ENCODE data around the gene EEF2.
"Not testable (repeated sequence)": the region's sequence is repeated elsewhere in the genome, so short reads cannot be mapped to it uniquely, and the experiment has no call there.

The EEF2 gene

DNA sequence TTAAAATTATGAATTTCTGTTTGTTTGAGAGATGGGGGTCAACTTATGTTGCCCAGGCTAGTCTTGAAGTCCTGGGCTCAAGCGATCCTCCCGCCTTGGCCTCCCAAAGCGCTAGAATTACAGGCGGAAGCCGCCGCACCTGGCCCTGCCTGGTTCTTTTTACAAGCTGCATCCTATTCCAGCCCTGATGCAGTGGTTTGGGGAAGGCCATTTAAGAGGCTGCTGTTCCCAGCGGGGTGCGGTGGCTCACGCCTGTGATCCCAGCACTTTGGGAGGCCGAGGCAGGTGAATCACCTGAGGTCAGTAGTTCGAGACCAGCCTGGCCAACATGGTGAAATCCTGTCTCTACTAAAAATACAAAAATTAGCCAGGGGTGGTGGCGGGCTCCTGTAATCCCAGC is 17.3 kb downstream of the EEF2 start:
- DNase-seq = not testable (repeated sequence)

DNA sequence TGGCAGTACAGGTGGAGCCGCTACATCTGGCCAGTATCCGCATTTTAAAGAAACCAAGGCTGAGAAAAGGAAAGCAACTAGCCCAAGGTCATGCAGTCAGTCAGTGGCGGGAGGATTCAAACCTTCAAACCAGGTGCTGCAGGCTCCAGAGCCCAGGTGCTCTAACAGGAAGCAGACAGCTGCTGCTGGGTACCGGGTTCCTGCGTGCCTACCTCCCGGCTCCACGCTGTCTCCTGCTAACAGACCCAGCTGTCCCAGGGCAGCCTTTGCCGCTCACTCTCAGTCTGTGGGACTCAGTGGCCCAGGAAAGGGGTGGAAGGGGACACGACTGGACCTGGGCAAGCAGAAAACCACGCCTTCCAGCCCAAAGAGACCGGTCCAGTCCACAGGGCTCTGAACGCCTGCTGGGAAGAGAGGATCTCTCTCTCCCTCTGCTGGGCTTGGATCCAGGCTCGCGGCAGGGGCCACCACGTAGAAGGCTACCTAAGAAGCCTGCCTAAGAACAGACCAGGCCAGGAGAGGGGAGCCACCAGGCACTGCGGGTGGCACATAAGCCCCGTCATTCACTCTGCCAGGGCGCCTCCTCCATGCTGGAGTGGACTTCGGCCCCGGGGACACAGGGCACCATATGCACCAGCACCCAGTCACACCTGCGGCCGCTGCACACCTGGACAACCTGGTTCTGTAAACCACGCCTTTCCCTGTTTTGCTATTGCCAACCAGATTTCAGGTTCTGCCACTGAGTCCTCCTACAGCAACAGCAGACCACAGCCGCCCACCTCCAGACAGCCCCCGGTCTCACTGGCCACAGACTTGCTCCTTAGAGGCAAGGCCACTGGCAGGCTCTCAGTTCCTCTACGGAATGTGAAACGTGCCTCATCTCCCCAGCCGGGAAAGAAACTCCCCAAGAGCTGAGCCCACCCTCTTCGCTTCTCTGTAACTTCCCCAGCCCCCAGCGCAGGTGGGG is 18.9 kb downstream of the EEF2 start:
- DNase-seq = no peak

DNA sequence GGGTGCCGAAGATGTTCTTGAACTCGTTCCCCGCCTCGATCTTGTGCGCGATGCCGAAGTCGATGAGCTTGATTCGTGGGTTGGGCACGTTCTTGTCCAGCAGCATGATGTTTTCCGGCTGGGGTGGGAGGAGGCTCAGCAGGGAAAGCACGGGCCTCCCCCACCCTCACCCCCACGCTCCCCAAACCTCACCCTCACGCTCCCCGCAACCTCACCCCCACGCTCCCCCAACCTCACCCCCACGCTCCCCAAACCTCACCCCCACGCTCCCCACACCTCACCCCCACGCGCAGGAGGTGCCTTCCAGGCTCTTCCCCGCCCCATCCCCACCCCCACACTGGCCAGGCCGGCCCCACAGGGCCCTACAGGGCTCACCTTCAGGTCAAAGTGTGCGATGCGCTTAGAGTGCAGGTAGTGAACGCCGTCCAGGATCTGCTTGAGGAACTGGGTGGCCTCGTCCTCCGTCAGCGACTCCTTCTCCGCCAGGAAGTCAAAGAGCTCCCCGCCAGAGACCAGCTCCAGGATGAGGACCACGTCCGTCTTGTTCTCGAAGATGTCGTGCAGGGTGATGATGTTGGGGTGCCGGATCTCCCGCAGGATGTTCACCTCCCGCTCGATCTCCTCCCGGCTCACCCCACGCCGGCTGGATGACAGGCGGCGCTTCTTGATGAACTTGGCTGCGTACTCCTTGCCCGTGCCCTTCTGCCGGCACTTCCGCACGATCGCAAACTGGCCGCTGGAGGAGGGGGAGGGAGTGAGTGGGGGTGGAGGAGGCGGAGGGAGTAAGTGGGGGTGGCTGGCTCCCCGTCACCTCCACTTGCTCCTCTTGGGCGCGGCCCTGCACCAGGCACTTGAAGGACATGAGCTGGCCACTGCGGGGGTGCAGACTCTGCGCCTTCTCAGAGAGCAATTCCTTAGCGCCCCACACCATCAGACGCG is 20.7 kb downstream of the EEF2 start:
- DNase-seq = no peak

DNA sequence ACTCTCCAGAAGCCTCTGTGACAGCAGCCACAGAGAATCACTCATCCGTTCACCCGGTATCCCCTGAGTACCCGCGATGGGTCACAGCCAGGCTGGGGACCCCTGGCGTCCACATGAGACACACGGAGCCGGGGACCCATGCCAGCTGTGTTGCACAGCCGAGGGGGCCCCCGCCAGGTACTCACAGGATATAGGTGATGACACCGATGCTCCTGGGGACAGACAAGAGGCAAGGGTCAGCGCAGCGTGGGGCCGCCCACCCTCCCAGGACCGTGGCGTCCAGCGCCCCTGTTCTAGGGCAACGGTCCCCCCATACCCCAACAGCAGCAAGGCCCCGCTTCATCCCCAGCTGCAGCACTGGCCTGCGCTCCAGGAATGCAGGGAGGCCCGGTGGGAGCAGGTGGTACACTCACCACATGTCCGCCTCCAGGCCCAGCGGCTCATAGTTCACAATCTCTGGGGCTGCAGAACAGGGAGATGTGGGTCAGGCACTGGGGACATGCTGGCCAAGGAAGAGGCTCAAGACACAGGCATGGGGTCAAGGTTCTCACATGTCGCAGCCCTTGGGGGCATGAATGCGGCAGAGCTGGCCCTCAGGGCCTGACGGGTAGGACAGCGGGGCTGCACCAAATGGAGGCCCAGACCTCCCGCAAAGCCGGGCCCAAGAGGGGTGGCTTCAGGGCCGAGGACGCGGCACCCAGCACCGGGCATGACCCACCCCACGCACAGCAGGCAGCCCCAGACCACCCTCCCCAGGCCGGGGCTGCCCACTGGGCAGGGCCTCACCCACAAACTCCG is 21.6 kb downstream of the EEF2 start:
- DNase-seq = no peak

DNA sequence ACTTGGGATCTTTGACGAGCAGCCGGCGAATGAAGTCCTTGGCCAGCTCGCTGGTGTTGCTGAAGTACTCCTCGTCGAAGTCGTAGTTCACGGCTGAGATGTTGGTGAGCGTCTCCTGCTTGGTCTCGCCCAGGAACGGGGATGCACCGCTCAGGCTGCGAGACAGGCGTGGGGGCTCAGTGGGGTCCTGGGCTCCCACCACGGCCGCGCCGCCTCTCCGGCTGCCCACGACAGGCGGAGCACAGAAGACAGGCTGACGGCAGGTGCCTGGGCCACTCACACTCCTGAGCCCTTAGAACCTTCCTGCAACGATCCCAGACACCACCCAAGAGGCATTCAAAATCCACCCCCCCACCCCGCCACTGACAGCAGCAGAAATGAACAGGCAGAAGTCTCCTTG is 24.3 kb downstream of the EEF2 start:
- no peak for DNase-seq

DNA sequence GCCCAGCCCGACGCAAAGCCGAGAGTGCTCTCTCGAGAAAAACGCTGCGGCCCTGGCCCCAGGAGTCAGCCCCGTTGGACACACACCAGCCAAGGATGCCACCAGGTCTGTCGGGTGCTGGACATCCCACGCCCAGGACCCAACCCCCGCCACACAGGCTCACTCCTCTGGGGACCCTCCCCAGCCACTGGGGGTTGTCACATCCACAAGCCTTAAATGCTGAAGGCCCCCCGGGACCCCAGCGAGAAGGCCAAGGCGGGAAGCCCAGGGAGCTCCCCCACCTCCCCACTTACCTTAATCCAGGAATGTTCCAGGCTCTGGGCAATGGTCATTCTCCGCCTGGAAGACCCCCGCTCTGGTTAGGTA is 25.5 kb downstream of the EEF2 start:
- DNase-seq = no peak

DNA sequence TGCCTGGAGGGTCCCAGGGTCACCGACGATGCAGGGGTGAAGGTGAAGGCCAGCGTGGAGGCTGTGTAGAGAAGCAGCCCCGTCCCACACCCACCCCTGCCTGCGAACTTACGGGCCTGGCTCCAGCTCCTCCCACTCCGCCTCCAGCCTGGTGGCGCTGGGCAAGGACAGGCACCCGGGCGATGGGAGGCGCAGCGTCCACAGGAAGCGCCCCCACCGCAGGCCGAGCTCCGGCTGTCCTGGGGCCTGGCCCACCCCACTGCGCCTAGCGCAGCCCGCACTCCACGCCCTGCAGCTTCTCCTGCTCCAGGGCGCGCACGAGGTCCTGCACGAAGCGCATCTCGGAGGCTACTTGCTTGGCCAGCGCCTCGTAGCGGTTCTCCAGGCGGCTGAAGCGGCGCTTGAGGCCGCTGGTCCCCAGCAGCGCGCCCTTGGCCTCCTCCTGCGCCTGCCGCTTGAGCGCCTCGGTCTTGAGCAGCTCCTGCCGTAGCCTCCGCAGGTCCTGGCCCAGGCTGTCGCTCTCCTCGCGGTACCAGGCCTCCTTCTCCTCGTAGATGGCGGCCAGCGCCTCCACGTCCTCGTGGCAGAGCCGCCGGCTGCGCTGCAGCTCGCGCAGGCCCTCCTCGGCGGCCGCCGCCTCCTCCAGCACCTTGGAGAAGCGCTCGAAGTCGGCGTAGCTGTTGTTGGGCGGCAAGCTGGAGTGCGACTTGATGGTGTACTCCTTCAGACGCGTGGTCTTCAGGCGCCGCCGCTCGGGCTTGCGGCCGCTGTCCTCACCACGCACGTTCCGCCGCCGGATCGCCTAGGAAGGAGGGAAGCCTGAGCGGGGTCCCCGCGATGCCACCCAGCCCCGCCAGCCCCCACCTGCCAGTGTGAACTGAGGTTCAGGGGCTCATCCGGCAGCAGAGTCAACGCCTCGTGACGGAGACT is 26.2 kb downstream of the EEF2 start:
- DNase-seq = no peak

DNA sequence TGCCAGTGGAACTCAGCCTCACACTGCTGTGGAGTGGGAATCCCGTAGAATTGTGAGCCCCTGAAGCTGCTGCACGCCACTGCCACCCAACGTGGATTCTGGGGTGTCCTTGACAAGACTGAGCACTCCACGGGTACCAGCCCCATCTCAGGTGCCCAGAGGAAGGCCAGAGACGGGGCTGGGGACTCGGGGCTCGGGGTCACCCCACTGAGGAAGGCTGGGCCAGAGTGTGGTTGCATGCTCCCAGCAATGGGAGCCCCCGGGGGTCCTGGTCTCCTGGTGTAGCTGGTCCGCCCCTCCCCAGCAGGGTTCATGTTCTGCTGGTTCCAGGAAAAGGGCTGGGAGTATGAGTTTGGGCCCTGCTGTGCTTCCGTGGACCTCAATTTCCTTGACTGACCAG is 29.6 kb downstream of the EEF2 start:
- no peak for DNase-seq

DNA sequence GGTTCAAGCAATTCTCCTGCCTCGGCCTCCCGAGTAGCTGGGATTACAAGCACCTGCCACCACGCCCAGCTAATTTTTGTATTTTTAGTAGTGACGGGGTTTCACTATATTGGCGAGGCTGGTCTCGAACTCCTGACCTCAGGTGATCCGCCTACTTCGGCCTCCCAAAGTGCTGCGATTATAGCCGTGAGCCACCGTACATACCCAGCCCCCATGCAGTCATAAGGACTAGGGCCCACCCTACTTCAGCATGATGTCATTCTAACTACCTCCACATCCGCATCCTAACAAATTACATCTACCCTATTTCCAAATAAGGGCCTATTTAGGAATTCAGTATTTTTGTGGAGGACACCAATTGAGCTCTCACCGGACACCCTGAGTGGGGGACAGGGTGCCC is 30.0 kb downstream of the EEF2 start:
- not testable (repeated sequence) for DNase-seq

DNA sequence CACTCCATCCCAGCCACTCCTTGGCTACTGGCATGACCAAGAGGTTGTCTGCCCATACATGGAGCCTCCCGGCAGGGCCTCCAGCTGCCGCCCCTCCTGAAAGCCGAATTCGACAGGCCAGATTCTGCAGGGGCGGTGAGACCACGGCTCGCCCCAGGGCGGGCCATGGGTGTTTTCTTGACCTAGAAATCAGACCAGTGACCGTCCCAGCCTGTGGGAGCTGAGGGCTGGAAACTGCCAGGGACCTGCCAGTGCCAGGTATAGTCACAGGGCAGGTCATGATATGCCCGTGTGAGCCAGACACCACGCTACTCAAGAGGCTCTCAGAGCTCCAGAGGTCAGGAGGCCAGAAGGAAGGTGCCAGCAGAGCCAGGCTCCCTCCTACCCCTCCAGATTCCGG is 31.2 kb downstream of the EEF2 start:
- no peak for DNase-seq

DNA sequence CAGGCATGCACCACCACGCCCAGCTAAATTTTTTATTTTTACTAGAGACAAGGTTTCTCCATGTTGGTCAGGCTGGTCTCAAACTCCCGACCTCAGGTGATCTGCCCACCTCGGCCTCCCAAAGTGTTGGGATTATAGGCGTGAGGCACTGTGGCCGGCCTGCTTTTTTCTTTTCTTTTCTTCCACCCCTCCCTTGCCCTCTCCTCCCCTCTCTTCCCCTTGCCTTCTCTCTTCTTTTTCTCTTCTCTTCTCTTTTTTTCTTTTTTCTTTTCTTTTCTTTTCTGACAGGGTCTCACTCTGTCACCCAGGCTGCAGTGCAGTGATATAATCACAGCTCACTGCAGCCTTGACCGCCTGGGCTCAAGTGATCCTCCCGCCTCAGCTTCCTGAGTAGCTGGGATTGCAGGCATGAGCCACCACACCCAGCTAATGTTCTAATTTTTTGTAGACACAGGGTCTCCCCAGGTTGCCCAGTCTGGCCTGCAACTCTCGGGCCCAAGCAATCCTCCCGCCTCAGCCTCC is 32.4 kb downstream of the EEF2 start:
- not testable (repeated sequence) for DNase-seq

DNA sequence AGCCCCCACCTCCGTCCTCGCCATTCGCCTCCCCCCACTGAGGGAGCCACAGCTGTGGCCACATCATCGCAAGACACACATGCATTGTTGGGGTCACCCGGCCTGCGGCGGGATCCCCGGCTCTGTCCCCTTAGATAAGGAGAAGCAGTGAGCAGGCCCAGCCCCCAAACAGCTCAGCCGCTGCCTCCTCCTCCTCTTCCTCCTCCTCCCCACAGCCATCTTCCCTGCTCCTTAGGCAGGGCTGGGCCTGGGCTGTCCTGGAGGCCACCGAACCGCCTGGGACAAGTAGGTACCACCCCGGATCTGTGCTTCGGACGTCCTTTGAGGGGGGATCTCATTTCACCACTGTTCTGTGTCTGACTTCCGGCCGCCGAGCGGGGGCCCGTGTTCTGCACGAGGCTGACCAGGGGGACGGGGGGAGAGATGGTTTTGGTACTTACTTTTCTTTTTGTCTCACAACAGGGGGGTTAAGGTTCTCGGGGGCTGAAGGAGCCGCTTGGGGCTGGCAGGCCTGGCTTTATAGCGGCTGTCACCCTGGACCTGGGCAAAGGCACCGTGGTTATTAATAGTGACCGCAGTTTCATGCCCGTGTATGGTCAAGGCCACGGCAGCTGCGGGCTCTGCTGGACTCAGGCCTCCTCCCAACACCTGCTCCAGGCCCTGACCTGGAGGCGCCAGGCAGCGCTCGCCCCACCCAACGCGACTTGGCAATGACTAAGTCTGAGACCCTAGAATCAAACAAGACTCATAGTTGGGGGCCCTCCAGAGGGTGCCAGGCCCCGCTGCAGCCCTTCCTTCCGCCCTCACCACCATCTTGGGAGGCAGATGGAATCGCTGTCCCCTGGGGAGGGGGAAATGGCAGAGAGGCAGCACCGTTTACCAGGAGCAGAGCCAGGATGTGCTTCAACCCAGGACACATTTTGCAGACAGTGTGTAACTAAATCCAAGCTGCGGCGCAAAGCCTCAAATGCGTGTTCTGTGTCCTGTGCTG is 34.1 kb downstream of the EEF2 start:
- DNase-seq = no peak

DNA sequence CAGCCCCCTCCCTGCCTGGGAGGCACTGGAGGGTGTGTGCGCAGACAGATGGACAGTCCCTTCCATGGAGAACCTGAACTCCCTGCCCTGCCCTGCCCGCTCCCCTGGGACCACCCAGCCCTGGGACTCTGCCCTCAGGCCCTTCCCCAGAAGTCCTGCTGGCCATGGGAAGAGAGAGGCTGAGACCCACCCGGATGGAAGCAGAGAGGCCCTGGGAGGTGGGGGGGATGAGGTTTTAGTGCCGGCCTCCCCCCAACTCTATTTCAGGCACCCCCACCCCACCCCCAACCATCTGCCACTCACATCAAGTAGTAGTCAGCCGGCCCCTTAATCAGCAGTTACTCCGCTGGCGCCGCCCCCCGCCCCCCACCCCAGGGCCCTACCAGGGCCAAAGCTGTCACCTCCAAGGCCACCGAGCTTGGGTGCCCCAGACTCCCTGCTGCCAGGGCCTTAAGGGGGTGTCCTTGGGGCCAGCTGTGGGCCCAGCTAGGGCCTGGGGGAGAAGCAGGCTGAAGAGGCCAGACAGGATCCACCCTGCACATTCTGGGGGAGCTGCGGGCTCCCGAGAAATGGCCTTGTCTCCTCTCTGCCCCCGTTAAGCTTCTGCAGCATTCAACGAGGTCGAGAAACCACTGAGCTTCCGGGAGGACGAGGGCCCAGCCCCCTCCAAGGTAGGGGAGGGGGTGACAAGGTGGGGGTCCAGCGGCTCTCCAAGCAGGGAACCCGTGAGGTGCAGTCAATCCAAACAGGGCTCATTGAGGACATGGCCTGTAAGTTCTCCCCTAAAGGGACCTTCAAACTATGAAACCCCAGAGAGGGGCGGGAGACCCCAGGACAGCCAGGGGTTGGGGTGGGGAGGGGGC is 35.0 kb downstream of the EEF2 start:
- no peak for DNase-seq

DNA sequence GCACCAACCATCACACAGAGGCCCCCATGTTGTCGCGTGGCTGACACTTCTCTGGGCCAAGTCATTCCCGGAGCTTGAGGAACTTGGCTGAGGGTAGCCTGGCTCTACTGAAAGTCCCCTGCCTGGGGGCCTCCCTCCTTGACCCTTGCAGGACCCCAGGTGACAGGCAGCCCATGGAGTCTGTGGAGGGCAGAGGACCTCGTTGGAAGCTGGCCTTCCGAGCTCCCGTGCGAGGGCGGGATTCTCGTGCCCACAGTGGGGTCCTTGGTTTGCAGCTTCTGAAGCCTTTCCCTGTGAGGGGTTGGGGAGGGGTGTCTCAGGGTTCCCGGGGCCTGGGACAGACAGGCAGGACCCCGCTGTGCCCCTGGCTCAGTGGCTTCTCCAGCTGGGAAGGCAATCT is 36.0 kb downstream of the EEF2 start:
- DNase-seq = no peak

DNA sequence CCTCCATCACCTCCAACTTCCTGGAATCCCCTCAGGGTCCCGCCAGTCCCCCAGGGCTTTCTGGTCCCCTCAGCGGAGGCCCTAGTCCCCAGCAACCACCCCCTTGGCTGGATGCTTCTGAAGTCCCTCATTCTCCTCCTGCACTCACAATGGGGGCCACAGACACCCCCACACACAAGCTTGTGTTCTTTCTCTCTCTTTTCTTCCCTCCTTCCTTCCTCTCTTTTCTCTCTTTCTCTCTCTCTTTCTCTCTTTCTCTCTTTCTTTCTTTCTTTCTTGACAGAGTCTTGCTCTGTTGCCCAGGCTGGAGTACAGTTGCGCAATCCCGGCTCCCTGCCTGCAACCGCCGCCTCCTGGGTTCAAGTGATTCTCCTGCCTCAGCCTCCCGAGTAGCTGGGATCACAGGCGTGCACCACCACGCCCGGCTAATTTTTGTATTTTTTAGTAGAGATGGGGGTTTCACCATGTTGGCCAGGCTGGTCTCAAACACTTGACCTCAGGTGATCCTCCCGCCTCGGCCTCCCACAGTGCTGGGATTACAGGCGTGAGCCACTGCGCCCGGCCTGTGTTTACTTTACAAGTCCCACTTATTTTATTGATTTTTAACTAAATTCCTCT is 37.8 kb downstream of the EEF2 start:
- not testable (repeated sequence) for DNase-seq

DNA sequence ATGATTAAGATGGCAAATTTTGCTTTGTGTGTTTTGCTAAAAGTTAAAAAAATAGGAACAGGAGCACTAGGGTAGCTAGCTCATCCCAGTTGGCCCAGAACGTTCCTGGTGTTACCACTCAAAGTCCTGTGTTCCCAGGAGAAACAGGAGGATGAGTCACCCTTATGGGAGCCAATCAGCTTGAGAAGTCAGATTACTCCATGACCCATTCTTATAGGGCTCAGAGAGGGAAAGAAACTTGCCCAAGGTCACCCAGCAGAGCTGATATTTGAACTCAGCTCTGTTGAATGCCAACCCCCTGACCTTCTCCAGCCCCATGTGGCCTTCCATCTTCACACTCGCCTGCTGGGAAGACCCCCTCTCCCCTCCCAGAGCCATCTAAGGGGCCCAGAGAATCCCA is 39.4 kb downstream of the EEF2 start:
- DNase-seq = no peak

DNA sequence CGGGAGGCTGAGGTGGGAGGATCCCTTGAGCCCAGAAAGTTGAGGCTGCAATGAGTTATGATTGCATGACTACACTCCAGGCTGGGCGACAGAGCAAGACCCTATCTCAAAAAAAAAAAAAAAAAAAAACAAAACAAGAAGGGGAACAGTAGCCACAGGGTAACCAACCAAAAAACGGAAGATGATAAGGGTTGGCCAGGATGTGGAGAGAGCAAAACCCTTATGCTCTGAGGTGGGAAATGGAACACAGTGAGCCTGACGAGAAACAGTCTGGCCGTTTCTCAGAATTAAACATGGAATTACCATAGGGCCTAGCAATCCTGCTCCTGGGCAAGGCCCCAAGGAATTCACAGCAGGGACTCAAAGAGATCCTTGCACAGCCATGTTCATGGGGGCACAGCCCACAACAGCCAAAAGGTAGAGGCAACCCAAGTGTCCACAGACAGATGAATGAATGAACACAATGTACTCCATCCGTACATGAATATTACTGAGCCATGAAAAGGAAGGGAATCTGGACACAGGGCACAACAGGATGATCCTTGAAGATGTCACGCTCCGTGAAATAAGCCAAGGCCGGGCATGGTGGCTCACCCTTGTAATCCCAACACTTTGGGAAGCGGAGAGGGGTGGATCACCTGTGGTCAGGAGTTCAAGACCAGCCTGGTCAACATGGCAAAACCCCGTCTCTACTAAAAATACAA is 41.1 kb downstream of the EEF2 start:
- DNase-seq = no peak

DNA sequence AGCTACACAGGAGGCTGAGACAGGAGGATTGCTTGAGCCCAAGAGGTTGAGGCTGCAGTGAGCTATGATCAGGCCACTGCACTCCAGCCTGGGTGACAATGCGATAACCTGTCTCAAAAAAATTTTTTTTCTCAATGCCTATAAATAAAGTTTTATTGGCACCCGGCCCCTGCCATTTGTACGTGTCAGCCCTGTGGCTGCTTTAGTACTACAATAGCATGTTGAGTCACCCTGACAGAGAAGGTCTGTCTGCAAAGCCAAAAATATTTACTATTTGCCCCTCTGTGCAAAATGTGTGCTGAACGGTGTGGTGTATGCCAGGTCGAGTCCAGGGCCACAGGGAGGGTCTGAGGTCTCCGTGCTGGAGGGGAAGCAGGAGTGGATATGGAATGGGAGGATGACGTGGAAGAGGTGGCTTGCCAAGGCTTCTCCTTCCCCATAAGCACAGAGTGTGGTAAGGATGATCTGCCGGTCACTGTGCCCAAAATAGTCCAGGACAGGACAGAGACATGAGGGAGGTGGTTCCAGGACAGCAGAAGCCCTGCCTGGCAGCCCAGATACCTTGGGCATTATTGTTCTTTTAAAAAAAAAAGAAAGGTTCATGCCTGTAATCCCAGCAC is 42.4 kb downstream of the EEF2 start:
- DNase-seq = no peak
